HCT116 (cell line): ENCODE results near the gene PAK6. TPM values are rescaled to one million over a fixed set of nuclear protein-coding genes. Genes with fewer than 3 reads are reported as not detected.

Source experiments
- ATAC-seq: fragments of 200-7000 bp; cut with Tn5 transposase; 2 replicates; pipeline ENCODE4 v1.9.1; 2020; ENCODE audit warnings: mild to moderate bottlenecking, moderate library complexity
- BruUV-seq: library from RNA; stranded (reverse); fragments of 400-500 nt; replicated peaks from 2 replicates; lab custom pipeline; 2021; lab: Mats Ljungman, UMichigan
- CTCF ChIA-PET: fragments of 300-600 bp; sonication (Branson Sonifier 250); formaldehyde crosslinking; loops from one replicate; lab custom pipeline; 2021; ENCODE audit warnings: antibody characterized with exemption; lab: Charles Lee
- POLR2A ChIA-PET: fragments of 300-600, 350-600 bp; sonication (Branson Sonifier 250); formaldehyde crosslinking; loops from one replicate; lab custom pipeline; 2021; ENCODE audit warnings: antibody characterized with exemption; lab: Charles Lee
- RAD21 ChIA-PET, 2 experiments: fragments of 300-600 bp; sonication (Branson Sonifier 250); formaldehyde crosslinking; loops; one replicate each; lab custom pipeline; 2023; ENCODE audit warnings: low total read pairs in 2 of 2; ENCODE audit not compliant: uncharacterized antibody in 2 of 2, unreplicated experiment in 2 of 2, low non-redundant PET in 1 of 2; lab: Charles Lee
- DNase-seq: peaks from one replicate; pipeline ENCODE4 v3.0.0-alpha.2; 2010; ENCODE audit warnings: low read depth, low spot score
- H2AFZ ChIP-seq: fragments of 200-600 bp; shearing (Covaris generic), sonication (generic); 2 replicates; pipeline ENCODE4 v1.6.1; 2017; ENCODE audit warnings: low read depth, mixed run types, mixed read lengths, antibody characterized with exemption, low read length; ENCODE audit not compliant: poor library complexity, severe bottlenecking
- H3K27ac ChIP-seq: 2 replicates; pipeline ENCODE4 v1.5.1; 2012; ENCODE audit warnings: low read depth, low read length
- H3K27me3 ChIP-seq: fragments of 200-600 bp; sonication (generic); 2 replicates; pipeline ENCODE4 v1.6.1; 2016; ENCODE audit warnings: mixed run types, low read length, mixed read lengths; ENCODE audit not compliant: insufficient read depth
- H3K36me3 ChIP-seq, 2 experiments: fragments of 200-500 bp in 1 of 2; fragments of 200-600 bp in 1 of 2; sonication (Bioruptor generic) in 1 of 2; sonication (generic) in 1 of 2; 2 replicates each; pipeline versions ENCODE4 v1.5.1 to v1.6.1; 2014 to 2016; ENCODE audit warnings: low read length in 2 of 2, inconsistent platforms in 1 of 2, mixed read lengths in 1 of 2, mixed run types in 1 of 2; ENCODE audit not compliant: insufficient read depth in 2 of 2, control insufficient read depth in 1 of 2
- H3K4me1 ChIP-seq, 2 experiments: fragments of 200-600 bp in 1 of 2; sonication (generic) in 1 of 2; 2 replicates each; pipeline versions ENCODE4 v1.5.1 to v1.6.1; 2012 to 2017; ENCODE audit warnings: low read length in 2 of 2, inconsistent platforms in 1 of 2, mild to moderate bottlenecking in 1 of 2, mixed read lengths in 1 of 2, mixed run types in 1 of 2, moderate library complexity in 1 of 2; ENCODE audit not compliant: insufficient read depth in 2 of 2, control insufficient read depth in 1 of 2
- H3K4me2 ChIP-seq: fragments of 200-600 bp; sonication (generic); 2 replicates; pipeline ENCODE4 v1.6.1; 2017; ENCODE audit warnings: mixed run types, low read length, mixed read lengths
- H3K4me3 ChIP-seq, 2 experiments: fragments of 200-600 bp in 1 of 2; sonication (generic) in 1 of 2; replicated peaks in 1 of 2; 2 replicates each; pipeline ENCODE4 v1.5.1; 2011 to 2016; ENCODE audit warnings: low read length in 2 of 2, control low read depth in 1 of 2, low read depth in 1 of 2, mild to moderate bottlenecking in 1 of 2, mixed read lengths in 1 of 2, mixed run types in 1 of 2
- H3K79me2 ChIP-seq: fragments of 200-600 bp; sonication (generic); 2 replicates; pipeline ENCODE4 v1.6.1; 2017; ENCODE audit warnings: mild to moderate bottlenecking, mixed run types, low read length, moderate library complexity, mixed read lengths; ENCODE audit not compliant: insufficient read depth
- H3K9ac ChIP-seq: fragments of 200-600 bp; sonication (generic); 2 replicates; pipeline ENCODE4 v1.6.1; 2016; ENCODE audit warnings: low read length, mixed read lengths
- H3K9me2 ChIP-seq: fragments of 200-600 bp; sonication (generic), shearing (Covaris generic); 2 replicates; pipeline ENCODE4 v1.6.1; 2017; ENCODE audit warnings: mixed run types, mild to moderate bottlenecking, moderate library complexity; ENCODE audit not compliant: insufficient read depth
- H3K9me3 ChIP-seq, 2 experiments: fragments of 200-500 bp in 1 of 2; fragments of 200-600 bp in 1 of 2; sonication (Bioruptor generic) in 1 of 2; sonication (generic) in 1 of 2; 2 replicates each; pipeline ENCODE4 v1.6.1; 2014 to 2017; ENCODE audit warnings: low read length in 2 of 2, mixed read lengths in 2 of 2, inconsistent platforms in 1 of 2, low read depth in 1 of 2, mild to moderate bottlenecking in 1 of 2, mixed run types in 1 of 2, moderate library complexity in 1 of 2; ENCODE audit not compliant: control insufficient read depth in 1 of 2, insufficient read depth in 1 of 2
- H4K20me1 ChIP-seq: fragments of 200-600 bp; sonication (generic), shearing (Covaris generic); 2 replicates; pipeline ENCODE4 v1.6.1; 2017; ENCODE audit warnings: mixed run types, mild to moderate bottlenecking, moderate library complexity; ENCODE audit not compliant: insufficient read depth
- CBX3 ChIP-seq: IDR thresholded peaks from 2 replicates; pipeline ENCODE4 v1.6.1; 2012; ENCODE audit warnings: low read depth
- EGR1 ChIP-seq: IDR thresholded peaks from 2 replicates; pipeline ENCODE4 v1.6.1; 2012; ENCODE audit warnings: low read depth
- ELF1 ChIP-seq: IDR thresholded peaks from 2 replicates; pipeline ENCODE4 v1.6.1; 2012; ENCODE audit warnings: low read depth, borderline replicate concordance
- EZH2 ChIP-seq: fragments of 200-600 bp; sonication (generic); IDR thresholded peaks from 2 replicates; pipeline ENCODE4 v1.6.1; 2017; ENCODE audit warnings: antibody characterized with exemption, mixed run types
- EZH2phosphoT487 ChIP-seq: fragments of 200-600 bp; IDR thresholded peaks from 2 replicates; pipeline ENCODE4 v1.6.1; 2018; ENCODE audit warnings: antibody characterized with exemption, borderline replicate concordance
- POLR2AphosphoS5 ChIP-seq: IDR thresholded peaks from 2 replicates; pipeline ENCODE4 v1.6.1; 2011; ENCODE audit warnings: mild to moderate bottlenecking, low read depth, low read length, moderate library complexity
- RAD21 ChIP-seq: IDR thresholded peaks from 2 replicates; pipeline ENCODE4 v1.6.1; 2012; ENCODE audit warnings: low read depth, mild to moderate bottlenecking
- SIN3A ChIP-seq: IDR thresholded peaks from 2 replicates; pipeline ENCODE4 v1.6.1; 2012; ENCODE audit warnings: low read depth
- SP1 ChIP-seq: IDR thresholded peaks from 2 replicates; pipeline ENCODE4 v1.6.1; 2012; ENCODE audit warnings: low read depth
- SRF ChIP-seq: IDR thresholded peaks from 2 replicates; pipeline ENCODE4 v1.6.1; 2012; ENCODE audit warnings: low read depth
- TCF7L2 ChIP-seq: IDR thresholded peaks from 2 replicates; pipeline ENCODE4 v1.7.0; 2011; ENCODE audit warnings: borderline replicate concordance, inconsistent platforms; ENCODE audit not compliant: insufficient read depth, insufficient read length; ENCODE audit errors: extremely low read depth
- YY1 ChIP-seq: IDR thresholded peaks from 2 replicates; pipeline ENCODE4 v1.6.1; 2011; ENCODE audit warnings: low read length, low read depth, moderate library complexity, mild to moderate bottlenecking; ENCODE audit not compliant: insufficient replicate concordance; ENCODE audit errors: extremely low read depth
- ZBTB33 ChIP-seq: IDR thresholded peaks from 2 replicates; pipeline ENCODE4 v1.6.1; 2011; ENCODE audit warnings: mild to moderate bottlenecking, low read length, moderate library complexity; ENCODE audit not compliant: insufficient replicate concordance; ENCODE audit errors: extremely low read depth
- intact Hi-C: fragments of 100-400 bp; cut with micrococcal nuclease; formaldehyde crosslinking; loops from 2 replicates; pipeline ENCODE4 v1.10.0; 2022
- total RNA-seq: library from RNA; stranded (reverse); gene quantifications from one replicate; pipeline ENCODE4 v1.2.1, GENCODE V29; 2021; ENCODE audit not compliant: unreplicated experiment
- TF ChIP-seq, protein P1 (sequence below): IDR thresholded peaks from 2 replicates; pipeline ENCODE4 v1.6.1; 2012

Gene PAK6
- total RNA-seq, 1 experiment from 2014 or later = 19.9 TPM

- POLR2A ChIA-PET = no interaction called here
- Histone ChIP-seq H4K20me1 (no peaks in the 10 kb centered on the region), H3K9me3 (no peaks in the 10 kb centered on the region), H3K27ac (no peak overlapping the region), H3K27me3 (no peaks in the 10 kb centered on the region), H3K4me3 (no peak overlapping the region), H3K79me2 (no peaks in the 10 kb centered on the region), H3K9ac (no peak overlapping the region), H3K9me2 (no peaks in the 10 kb centered on the region), H3K4me1 (peaks cover 10 to 41% of the 10 kb centered on the region in 2 experiments), H2AFZ (no peak overlapping the region), H3K36me3 (no peaks in the 10 kb centered on the region), H3K4me2 (no peak overlapping the region)
- DNase-seq (no peak), ATAC-seq (no peak)
- RAD21 ChIA-PET = no interaction called here
- no peak for TF ChIP-seq RAD21
- no peak for TF ChIP-seq ZBTB33
- TF ChIP-seq, protein P1, sequence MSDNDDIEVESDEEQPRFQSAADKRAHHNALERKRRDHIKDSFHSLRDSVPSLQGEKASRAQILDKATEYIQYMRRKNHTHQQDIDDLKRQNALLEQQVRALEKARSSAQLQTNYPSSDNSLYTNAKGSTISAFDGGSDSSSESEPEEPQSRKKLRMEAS = no peak
- TF ChIP-seq POLR2AphosphoS5 = no peak
- TF ChIP-seq SIN3A = no peak
- no peak for TF ChIP-seq SP1
- TF ChIP-seq EGR1 = no peak
- TF ChIP-seq SRF = no peak
- no peak for TF ChIP-seq EZH2phosphoT487
- TF ChIP-seq ELF1 = no peak
- TF ChIP-seq TCF7L2 = no peak
- no peak for TF ChIP-seq EZH2
- no peak for TF ChIP-seq YY1
- no peak for TF ChIP-seq CBX3
- intact Hi-C loops = no loop called here
- CTCF ChIA-PET = interaction anchor here (1.3 kb wide), 1 partner anchor 14 kb away, joined by 3 read pairs; no protein-coding TSS in a partner anchor
- no TSS peak for BruUV-seq
Observed at GRCh38 chr15:40242601-40243000, 3.7 kb downstream of the PAK6 start.
